ENCODE measurements around the gene SRRM4.

The SRRM4 gene

DNA sequence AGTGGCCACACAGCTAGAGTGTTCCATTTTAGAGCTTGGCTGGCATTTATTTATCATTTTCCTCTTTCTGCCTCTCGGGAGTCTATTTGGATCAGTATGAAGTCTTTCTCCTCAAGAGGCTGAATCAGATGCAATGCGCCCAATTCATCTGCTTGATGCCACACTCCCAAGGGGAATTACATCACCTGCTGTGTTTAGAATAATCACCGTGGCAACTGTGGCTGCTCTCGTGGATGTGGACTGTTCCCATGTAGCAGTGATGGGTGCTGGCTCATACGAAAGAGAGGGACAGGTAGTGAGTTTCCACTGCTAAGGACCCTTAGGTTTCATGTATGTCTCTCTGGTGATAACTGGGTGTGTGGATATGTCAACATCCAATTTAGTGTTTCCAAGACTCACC is 70.7 kb downstream of the SRRM4 start:
- Histone ChIP-seq H3K9ac (ENCODE audit: low read length) (no peak overlapping the region), H3K27me3 (ENCODE audit: control insufficient read depth, insufficient read depth, low read length) (no peaks in the 10 kb centered on the region), H3K4me1 (ENCODE audit: control insufficient read depth, insufficient read depth, low read length) (no peaks in the 10 kb centered on the region), H3K4me3 (ENCODE audit: low read length) (no peak overlapping the region), H3K9me3 (ENCODE audit: control insufficient read depth, low read length) (no peaks in the 10 kb centered on the region), H3K36me3 (ENCODE audit: control insufficient read depth, insufficient read depth, low read length) (no peaks in the 10 kb centered on the region)

DNA sequence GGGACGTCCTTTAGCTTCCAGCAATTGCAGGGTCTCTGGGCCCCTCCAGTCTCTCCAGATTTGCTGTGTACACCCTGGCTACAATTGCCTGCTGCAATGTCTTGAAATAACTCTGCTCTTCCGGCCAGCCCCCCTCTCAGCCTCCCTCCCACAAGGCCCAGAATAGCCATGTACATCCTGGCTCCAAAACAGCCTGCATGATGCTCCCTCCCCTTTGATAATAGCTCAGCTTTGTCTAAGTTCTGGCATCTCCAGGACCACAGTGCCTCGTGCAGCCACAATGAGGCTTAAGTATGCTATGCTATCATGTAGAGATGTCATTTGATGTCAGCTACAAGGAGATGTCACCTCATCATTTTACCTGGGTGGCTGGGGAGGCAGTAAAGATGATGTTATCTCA is 74.6 kb downstream of the SRRM4 start:
- Histone ChIP-seq H3K9ac (ENCODE audit: low read length) (no peak overlapping the region), H3K4me1 (ENCODE audit: control insufficient read depth, insufficient read depth, low read length) (no peaks in the 10 kb centered on the region), H3K9me3 (ENCODE audit: control insufficient read depth, low read length) (no peaks in the 10 kb centered on the region), H3K27me3 (ENCODE audit: control insufficient read depth, insufficient read depth, low read length) (no peaks in the 10 kb centered on the region), H3K36me3 (ENCODE audit: control insufficient read depth, insufficient read depth, low read length) (no peaks in the 10 kb centered on the region), H3K4me3 (ENCODE audit: low read length) (no peak overlapping the region)

DNA sequence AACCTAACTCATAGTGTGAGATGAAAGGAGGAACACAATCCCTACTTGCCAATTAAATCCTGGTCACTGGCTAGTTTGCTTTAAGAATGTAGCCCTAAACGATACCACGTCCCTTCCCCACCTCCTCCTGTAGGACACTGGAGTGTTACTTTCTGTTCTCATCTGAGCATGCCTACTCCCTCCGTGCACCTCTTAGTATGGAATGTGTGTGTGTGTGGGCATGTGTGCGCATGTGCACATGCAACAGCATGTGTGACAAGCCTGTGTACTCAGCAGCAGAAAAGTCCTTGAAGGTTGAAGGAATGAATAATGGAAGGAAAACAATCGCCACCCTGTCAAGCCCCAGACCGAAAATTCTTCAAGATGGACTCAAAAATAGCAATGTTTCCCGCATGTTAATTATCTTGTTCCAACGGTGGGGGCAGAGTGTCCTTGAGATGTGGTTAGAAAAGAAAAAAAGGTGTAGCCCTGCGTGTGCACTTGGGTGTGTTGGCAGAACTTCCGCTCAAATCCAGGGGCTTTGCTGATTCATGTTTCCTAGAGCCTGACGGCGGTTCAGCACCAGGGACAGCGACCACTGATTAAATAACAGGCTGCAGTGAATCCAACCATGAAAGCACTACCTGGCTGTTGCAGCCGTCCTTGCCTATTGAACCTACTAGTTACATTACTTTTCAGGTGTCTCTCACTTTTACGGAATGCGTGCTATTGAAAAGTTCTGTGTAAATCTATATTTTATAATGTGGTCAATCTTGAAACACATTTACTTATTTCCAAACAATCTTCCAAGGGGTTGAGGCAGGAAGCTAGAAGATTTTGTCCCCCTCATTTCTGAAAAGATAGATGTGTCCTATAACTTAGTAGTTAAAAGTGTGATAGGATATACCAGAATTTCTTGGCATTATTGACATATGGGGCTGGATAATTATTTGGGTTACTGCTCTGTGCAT is 79.8 kb downstream of the SRRM4 start:
- no peak overlapping the region for H3K4me3 ChIP-seq (ENCODE audit: low read length)
- no peak overlapping the region for H3K9ac ChIP-seq (ENCODE audit: low read length)
- H3K36me3 ChIP-seq (ENCODE audit: control insufficient read depth, insufficient read depth, low read length): no peaks in the 10 kb centered on the region
- H3K4me1 ChIP-seq (ENCODE audit: control insufficient read depth, insufficient read depth, low read length): no peaks in the 10 kb centered on the region
- H3K9me3 ChIP-seq (ENCODE audit: control insufficient read depth, low read length): no peaks in the 10 kb centered on the region
- no peaks in the 10 kb centered on the region for H3K27me3 ChIP-seq (ENCODE audit: control insufficient read depth, insufficient read depth, low read length)

DNA sequence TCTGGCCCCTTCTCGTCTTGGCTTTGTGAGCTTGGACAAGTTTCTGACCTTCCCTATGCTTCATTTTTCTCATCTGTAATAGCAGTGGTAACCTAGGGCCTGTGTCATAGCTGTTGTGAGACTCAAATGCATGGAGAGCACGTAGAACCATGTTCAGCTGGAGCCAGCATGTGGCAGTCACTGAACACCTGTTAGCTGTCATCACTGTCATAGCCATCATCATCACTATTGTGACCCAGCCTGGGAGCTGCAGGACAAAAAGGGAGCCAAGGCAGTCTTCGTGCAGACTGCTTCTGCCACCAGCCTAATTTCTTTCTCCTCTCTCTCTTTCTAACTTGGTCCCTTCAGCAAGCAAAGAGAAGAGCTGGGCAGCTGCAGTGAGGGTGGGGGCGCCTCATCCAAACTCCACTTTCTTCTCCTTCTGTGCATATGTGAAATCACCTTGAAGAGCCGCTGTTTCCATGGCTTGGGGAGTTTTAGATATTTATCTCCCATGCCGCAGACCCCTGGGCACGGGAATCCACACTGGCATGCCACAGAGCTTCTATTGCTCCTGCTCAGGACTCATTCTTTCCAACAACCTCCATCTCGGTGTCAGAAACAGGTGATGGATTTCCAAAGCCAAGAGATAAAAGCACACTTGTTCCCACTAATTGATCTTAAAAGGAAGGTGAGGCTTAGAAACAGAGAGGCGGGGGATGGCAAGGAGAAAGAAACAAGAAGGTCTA is 87.0 kb downstream of the SRRM4 start:
- H3K9me3 ChIP-seq (ENCODE audit: control insufficient read depth, low read length): no peaks in the 10 kb centered on the region
- no peak overlapping the region for H3K4me3 ChIP-seq (ENCODE audit: low read length)
- H3K4me1 ChIP-seq (ENCODE audit: control insufficient read depth, insufficient read depth, low read length): no peaks in the 10 kb centered on the region
- H3K9ac ChIP-seq (ENCODE audit: low read length): no peak overlapping the region
- H3K27me3 ChIP-seq (ENCODE audit: control insufficient read depth, insufficient read depth, low read length): no peaks in the 10 kb centered on the region
- no peaks in the 10 kb centered on the region for H3K36me3 ChIP-seq (ENCODE audit: control insufficient read depth, insufficient read depth, low read length)

DNA sequence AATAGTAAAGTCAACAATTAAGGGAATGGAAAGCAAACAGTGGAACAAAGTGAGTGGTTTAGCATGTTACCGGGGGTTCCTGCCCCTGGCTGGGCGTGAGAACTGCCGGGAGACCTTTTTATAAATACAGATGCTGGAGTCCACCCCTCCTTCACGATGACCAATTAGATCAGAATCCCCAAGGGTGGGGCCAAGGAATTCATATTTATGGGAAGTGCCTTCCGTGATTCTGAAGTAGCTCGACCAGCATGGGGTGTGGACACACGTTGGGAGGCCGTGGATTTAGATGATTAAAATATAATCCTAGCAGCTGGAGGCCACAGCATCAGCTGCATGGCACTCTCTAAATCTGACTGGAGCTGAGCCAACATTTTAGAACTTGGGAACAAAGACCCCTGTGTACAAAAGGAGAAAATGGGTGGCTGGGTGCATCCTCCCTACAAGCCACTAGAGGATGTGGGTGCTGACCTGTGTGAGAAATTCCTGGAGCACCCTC is 87.9 kb downstream of the SRRM4 start:
- H3K9me3 ChIP-seq (ENCODE audit: control insufficient read depth, low read length): no peaks in the 10 kb centered on the region
- no peaks in the 10 kb centered on the region for H3K27me3 ChIP-seq (ENCODE audit: control insufficient read depth, insufficient read depth, low read length)
- H3K36me3 ChIP-seq (ENCODE audit: control insufficient read depth, insufficient read depth, low read length): no peaks in the 10 kb centered on the region
- no peak overlapping the region for H3K9ac ChIP-seq (ENCODE audit: low read length)
- no peak overlapping the region for H3K4me3 ChIP-seq (ENCODE audit: low read length)
- no peaks in the 10 kb centered on the region for H3K4me1 ChIP-seq (ENCODE audit: control insufficient read depth, insufficient read depth, low read length)

- Histone ChIP-seq H3K36me3 (ENCODE audit: control insufficient read depth, insufficient read depth, low read length) (no peaks in the 10 kb centered on the region), H3K4me1 (ENCODE audit: control insufficient read depth, insufficient read depth, low read length) (no peaks in the 10 kb centered on the region), H3K9ac (ENCODE audit: low read length) (no peak overlapping the region), H3K4me3 (ENCODE audit: low read length) (no peak overlapping the region), H3K27me3 (ENCODE audit: control insufficient read depth, insufficient read depth, low read length) (no peaks in the 10 kb centered on the region), H3K9me3 (ENCODE audit: control insufficient read depth, low read length) (no peaks in the 10 kb centered on the region)
Observed at GRCh38 chr12:119071176-119071575, 89.8 kb downstream of the SRRM4 start.

GRCh38 chr12:119071638-119072231 is 90.4 kb downstream of the SRRM4 start:
- Histone ChIP-seq H3K9ac (ENCODE audit: low read length) (no peak overlapping the region), H3K27me3 (ENCODE audit: control insufficient read depth, insufficient read depth, low read length) (no peaks in the 10 kb centered on the region), H3K4me1 (ENCODE audit: control insufficient read depth, insufficient read depth, low read length) (no peaks in the 10 kb centered on the region), H3K4me3 (ENCODE audit: low read length) (no peak overlapping the region), H3K9me3 (ENCODE audit: control insufficient read depth, low read length) (no peaks in the 10 kb centered on the region), H3K36me3 (ENCODE audit: control insufficient read depth, insufficient read depth, low read length) (no peaks in the 10 kb centered on the region)

GRCh38 chr12:119072440-119072839 is 91.1 kb downstream of the SRRM4 start:
- Histone ChIP-seq H3K27me3 (ENCODE audit: control insufficient read depth, insufficient read depth, low read length) (no peaks in the 10 kb centered on the region), H3K9ac (ENCODE audit: low read length) (no peak overlapping the region), H3K9me3 (ENCODE audit: control insufficient read depth, low read length) (no peaks in the 10 kb centered on the region), H3K4me1 (ENCODE audit: control insufficient read depth, insufficient read depth, low read length) (no peaks in the 10 kb centered on the region), H3K4me3 (ENCODE audit: low read length) (no peak overlapping the region), H3K36me3 (ENCODE audit: control insufficient read depth, insufficient read depth, low read length) (no peaks in the 10 kb centered on the region)

DNA sequence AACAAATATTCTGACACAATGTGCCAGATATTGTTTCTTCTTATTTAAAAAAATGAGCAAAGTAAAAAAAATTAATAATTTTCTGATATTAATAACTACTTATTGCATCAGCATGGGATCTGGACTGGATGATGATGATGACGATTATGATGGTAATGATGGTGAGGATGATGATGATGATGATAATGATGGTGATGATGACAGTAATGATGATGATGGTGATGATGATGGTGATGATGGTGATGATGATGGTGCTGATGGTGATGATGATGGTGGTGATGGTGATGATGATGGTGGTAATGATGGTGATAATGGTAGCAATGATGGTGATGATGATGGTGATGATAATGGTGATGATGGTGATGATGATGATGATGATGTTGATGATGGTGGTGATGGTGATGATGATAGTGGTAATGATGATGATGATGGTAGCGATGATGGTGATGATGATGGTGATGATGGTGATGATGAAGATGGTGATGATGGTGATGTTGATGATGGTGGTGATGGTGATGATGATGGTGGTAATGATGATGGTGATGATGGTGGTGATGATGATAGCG is 94.0 kb downstream of the SRRM4 start:
- Histone ChIP-seq H3K9ac (ENCODE audit: low read length) (no peak overlapping the region), H3K4me3 (ENCODE audit: low read length) (no peak overlapping the region), H3K9me3 (ENCODE audit: control insufficient read depth, low read length) (no peaks in the 10 kb centered on the region), H3K4me1 (ENCODE audit: control insufficient read depth, insufficient read depth, low read length) (no peaks in the 10 kb centered on the region), H3K36me3 (ENCODE audit: control insufficient read depth, insufficient read depth, low read length) (no peaks in the 10 kb centered on the region), H3K27me3 (ENCODE audit: control insufficient read depth, insufficient read depth, low read length) (no peaks in the 10 kb centered on the region)

DNA sequence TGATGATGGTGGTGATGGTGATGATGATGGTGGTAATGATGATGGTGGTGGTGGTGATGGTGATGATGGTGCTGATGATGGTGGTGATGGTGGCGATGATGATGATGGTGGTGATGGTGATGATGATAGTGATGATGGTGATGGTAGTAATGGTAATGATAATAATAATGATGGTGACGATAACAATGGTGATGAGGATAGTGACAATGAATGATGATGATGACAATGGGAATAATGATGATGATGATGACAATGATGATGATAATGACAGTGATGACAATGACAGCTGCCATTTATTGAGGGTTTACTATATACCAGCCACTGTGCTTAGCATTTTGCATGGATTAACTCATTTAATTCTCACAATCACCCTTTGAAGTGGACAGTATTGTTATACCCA is 94.6 kb downstream of the SRRM4 start:
- no peak overlapping the region for H3K9ac ChIP-seq (ENCODE audit: low read length)
- H3K27me3 ChIP-seq (ENCODE audit: control insufficient read depth, insufficient read depth, low read length): no peaks in the 10 kb centered on the region
- no peaks in the 10 kb centered on the region for H3K9me3 ChIP-seq (ENCODE audit: control insufficient read depth, low read length)
- H3K4me1 ChIP-seq (ENCODE audit: control insufficient read depth, insufficient read depth, low read length): no peaks in the 10 kb centered on the region
- no peak overlapping the region for H3K4me3 ChIP-seq (ENCODE audit: low read length)
- no peaks in the 10 kb centered on the region for H3K36me3 ChIP-seq (ENCODE audit: control insufficient read depth, insufficient read depth, low read length)

DNA sequence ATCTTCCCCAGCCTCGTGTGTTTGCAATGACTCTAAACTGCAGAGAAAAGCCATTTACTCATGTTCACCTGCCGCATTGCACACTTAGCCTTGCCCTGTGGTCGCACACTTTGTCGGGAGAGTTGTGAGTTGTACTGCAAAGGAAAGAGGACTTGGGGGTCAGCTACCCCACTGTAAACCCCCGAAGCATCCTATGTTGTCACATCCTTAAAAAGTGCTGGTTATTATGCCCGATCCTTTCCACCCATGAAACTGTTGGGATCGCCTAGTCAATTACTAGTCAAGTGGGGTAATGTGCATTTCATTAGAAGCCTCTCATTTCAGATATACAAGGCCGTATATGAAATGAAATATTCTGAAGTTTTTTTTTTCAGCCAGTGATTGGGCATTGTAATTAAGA is 98.2 kb downstream of the SRRM4 start:
- H3K9me3 ChIP-seq (ENCODE audit: control insufficient read depth, low read length): no peaks in the 10 kb centered on the region
- no peaks in the 10 kb centered on the region for H3K27me3 ChIP-seq (ENCODE audit: control insufficient read depth, insufficient read depth, low read length)
- no peaks in the 10 kb centered on the region for H3K4me1 ChIP-seq (ENCODE audit: control insufficient read depth, insufficient read depth, low read length)
- no peaks in the 10 kb centered on the region for H3K36me3 ChIP-seq (ENCODE audit: control insufficient read depth, insufficient read depth, low read length)
- H3K4me3 ChIP-seq (ENCODE audit: low read length): no peak overlapping the region
- no peak overlapping the region for H3K9ac ChIP-seq (ENCODE audit: low read length)

DNA sequence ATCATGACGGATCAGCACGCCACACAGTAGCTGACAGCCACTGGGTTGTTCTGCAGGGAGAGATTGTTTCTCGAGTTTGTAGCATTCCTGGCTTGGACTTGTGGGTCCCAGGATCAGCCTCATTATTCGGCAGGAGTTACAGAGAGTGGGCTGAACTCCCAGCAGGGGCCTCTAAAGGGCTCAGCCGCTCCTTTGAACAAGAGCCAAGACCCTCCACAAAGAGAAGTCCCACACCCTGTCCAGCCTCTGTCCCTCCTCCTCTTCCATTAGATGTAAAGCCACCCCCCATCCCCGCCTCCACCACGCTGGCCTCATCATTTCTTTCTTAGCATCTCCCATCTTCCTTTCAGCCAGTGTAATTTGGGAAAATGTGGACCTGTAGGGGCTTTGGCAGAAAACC is 100.7 kb downstream of the SRRM4 start:
- no peaks in the 10 kb centered on the region for H3K36me3 ChIP-seq (ENCODE audit: control insufficient read depth, insufficient read depth, low read length)
- H3K4me3 ChIP-seq (ENCODE audit: low read length): no peak overlapping the region
- H3K4me1 ChIP-seq (ENCODE audit: control insufficient read depth, insufficient read depth, low read length): no peaks in the 10 kb centered on the region
- H3K9me3 ChIP-seq (ENCODE audit: control insufficient read depth, low read length): no peaks in the 10 kb centered on the region
- H3K9ac ChIP-seq (ENCODE audit: low read length): no peak overlapping the region
- H3K27me3 ChIP-seq (ENCODE audit: control insufficient read depth, insufficient read depth, low read length): no peaks in the 10 kb centered on the region

Data from mucosa of stomach (tissue), 1 donor.